Common myeloid progenitor, CD34-positive (primary cell): ENCODE data around the gene MYLK.

Source experiments
- CTCF ChIA-PET: fragments of 350-600 bp; sonication (Branson Sonifier 250); formaldehyde crosslinking; loops from one replicate; lab custom pipeline; 2021; ENCODE audit warnings: antibody characterized with exemption; lab: Charles Lee
- POLR2A ChIA-PET: fragments of 350-600 bp; sonication (Branson Sonifier 250); formaldehyde crosslinking; loops from one replicate; lab custom pipeline; 2021; ENCODE audit warnings: antibody characterized with exemption; lab: Charles Lee
- DNase-seq, 3 donors: peaks; one replicate each; pipeline versions ENCODE4 v3.0.0 to v3.0.0-alpha.2; 2013
- H3K27ac ChIP-seq, 2 experiments: 1 replicate in 1 of 2; 2 replicates in 1 of 2; pipeline ENCODE4 v1.7.0; 2013; ENCODE audit warnings: inconsistent platforms in 2 of 2, low read length in 2 of 2, mild to moderate bottlenecking in 2 of 2, low read depth in 1 of 2, moderate library complexity in 1 of 2; ENCODE audit not compliant: severe bottlenecking in 2 of 2, insufficient read depth in 1 of 2, poor library complexity in 1 of 2
- H3K27me3 ChIP-seq, 5 experiments: replicated peaks in 2 of 5; 1 replicate in 3 of 5; 2 replicates in 2 of 5; pipeline versions ENCODE4 v1.6.1 to v1.7.0; 2013; ENCODE audit warnings: low read length in 4 of 5, mild to moderate bottlenecking in 2 of 5, moderate library complexity in 2 of 5, inconsistent platforms in 1 of 5; ENCODE audit not compliant: insufficient read depth in 5 of 5, control insufficient read depth in 4 of 5
- H3K36me3 ChIP-seq, 4 experiments: 1 replicate in 2 of 4; 2 replicates in 2 of 4; pipeline versions ENCODE4 v1.6.1 to v1.7.0; 2013; ENCODE audit warnings: low read length in 3 of 4, control low read depth in 1 of 4, mild to moderate bottlenecking in 1 of 4; ENCODE audit not compliant: control insufficient read depth in 4 of 4, insufficient read depth in 4 of 4
- H3K4me1 ChIP-seq, 4 experiments: 1 replicate in 3 of 4; 2 replicates in 1 of 4; pipeline versions ENCODE4 v1.6.1 to v1.7.1; 2013; ENCODE audit warnings: low read length in 3 of 4, mild to moderate bottlenecking in 3 of 4, control low read depth in 1 of 4, inconsistent platforms in 1 of 4, moderate library complexity in 1 of 4; ENCODE audit not compliant: control insufficient read depth in 4 of 4, insufficient read depth in 4 of 4; ENCODE audit errors: control extremely low read depth in 1 of 4
- H3K4me3 ChIP-seq, 7 experiments: 1 replicate in 4 of 7; 2 replicates in 3 of 7; pipeline versions ENCODE4 v1.5.1 to v1.7.0; 2013; ENCODE audit warnings: mild to moderate bottlenecking in 7 of 7, low read length in 6 of 7, moderate library complexity in 6 of 7, inconsistent platforms in 2 of 7, low read depth in 2 of 7, control low read depth in 1 of 7; ENCODE audit not compliant: insufficient read depth in 4 of 7, control insufficient read depth in 1 of 7; ENCODE audit errors: extremely low read depth in 1 of 7
- H3K9me3 ChIP-seq, 5 experiments: 1 replicate in 4 of 5; 2 replicates in 1 of 5; pipeline versions ENCODE4 v1.6.1 to v1.7.1; 2013; ENCODE audit warnings: low read length in 4 of 5, mild to moderate bottlenecking in 2 of 5, inconsistent platforms in 1 of 5, low read depth in 1 of 5, moderate library complexity in 1 of 5; ENCODE audit not compliant: control insufficient read depth in 4 of 5, insufficient read depth in 2 of 5; ENCODE audit errors: control extremely low read depth in 1 of 5
- WGBS: methylation state at CpG from one replicate; pipeline ENCODE4 v1.1.5; 2013; ENCODE audit not compliant: insufficient coverage; 5-methylcytosine and 5-hydroxymethylcytosine counted together

The MYLK gene

DNA sequence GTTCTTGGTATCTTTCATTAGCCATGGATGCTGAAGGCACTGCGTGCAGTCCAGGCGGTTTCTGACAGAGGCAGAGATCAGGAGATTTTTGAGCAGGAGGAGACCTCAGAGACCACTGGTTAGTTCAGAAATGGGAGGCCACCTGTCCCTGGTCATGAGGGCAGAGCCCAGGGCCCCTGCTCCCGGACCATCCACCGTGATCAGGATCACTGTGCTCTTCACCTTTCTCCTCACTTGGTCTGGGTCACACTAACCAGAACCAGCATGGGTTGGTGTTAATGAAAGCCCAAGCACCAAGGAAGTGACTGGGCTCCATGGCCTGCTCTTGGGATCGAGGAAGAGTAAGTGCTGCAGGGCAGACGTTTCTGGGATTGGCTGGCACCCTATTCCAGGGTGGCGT lies 257.3 kb downstream of the MYLK start:
- POLR2A ChIA-PET = interaction anchor here (0.7 kb wide), 1 partner anchor 362 kb away, joined by 3 read pairs; no protein-coding TSS in a partner anchor
- Histone ChIP-seq H3K4me3 (no peak overlapping the region), H3K27ac (no peak overlapping the region), H3K4me1 (peaks cover 0 to under 1% (median 0%) of the 10 kb centered on the region in 4 experiments), H3K36me3 (peaks cover 0 to 14% (median 5%) of the 10 kb centered on the region in 4 experiments), H3K9me3 (no peaks in the 10 kb centered on the region), H3K27me3 (no peaks in the 10 kb centered on the region)
- no peak for DNase-seq
- CTCF ChIA-PET = interaction anchor here (0.6 to 1.0 kb wide), 2 partner anchors 16 to 687 kb away, joined by 3 to 5 read pairs; no protein-coding TSS in a partner anchor
- WGBS = 90% methylated on average over 7 of the region's 7 CpGs

DNA sequence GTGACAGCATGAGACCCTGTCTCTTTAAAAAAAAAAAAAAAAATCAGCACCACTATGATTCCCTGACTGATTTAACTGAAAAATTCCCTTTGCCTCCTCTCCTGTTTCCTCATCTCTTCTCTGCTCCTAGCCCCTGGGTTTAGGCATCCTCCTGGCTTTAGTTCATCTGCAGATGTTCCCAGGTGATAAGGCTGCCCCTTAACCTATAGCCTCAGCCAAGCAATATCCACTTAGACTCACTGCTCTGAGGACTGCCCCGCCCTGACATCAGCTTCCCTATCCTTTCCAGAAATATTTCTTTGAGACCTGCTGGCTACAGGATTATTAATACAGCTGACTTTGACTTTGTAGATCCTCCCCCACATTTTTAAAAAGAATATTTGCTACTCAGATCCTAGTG lies 259.8 kb downstream of the MYLK start:
- H3K4me1 ChIP-seq = peaks cover 0 to 6% (median 1%) of the 10 kb centered on the region in 4 experiments
- CTCF ChIA-PET = interaction anchor here (1.1 to 1.6 kb wide), 3 partner anchors 14 to 64 kb away, joined by 3 to 6 read pairs (median 4); no protein-coding TSS in a partner anchor

DNA sequence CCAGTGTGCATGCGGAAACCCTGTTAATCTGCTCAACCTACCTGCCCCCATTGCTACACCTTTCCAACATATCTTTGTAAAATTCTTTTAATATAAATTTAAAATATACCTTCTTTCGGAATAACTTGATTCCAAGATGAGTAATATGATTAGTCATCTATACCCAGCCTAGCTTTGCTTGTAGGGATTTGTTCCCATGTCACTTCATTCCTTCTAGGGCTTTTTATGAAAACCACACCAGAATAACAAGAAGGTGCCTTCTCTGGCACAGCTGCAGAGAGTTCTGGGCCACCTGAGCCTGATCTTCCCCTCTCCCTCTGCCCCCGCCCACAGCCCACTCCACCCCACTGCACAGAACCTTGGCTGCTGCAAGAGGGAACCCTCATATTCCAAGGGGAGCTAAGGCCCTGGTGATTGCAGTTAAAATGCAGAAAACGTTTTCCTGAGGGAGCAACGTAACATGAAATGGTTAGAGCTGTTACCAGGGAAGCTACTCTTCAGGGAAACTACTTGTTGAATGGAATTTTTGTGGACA lies 260.7 kb downstream of the MYLK start:
- no peak for DNase-seq
- no peaks in the 10 kb centered on the region for H3K27me3 ChIP-seq
- WGBS = 100% methylated on average over 2 of the region's 5 CpGs
- ChIA-PET CTCF (interaction anchor here (1.5 to 1.6 kb wide), 2 partner anchors 15 to 19 kb away, joined by 4 to 6 read pairs; no protein-coding TSS in a partner anchor), POLR2A (no interaction called here)
- H3K27ac ChIP-seq = no peak overlapping the region
- H3K4me1 ChIP-seq = peaks cover 1 to 15% (median 10%) of the 10 kb centered on the region in 4 experiments
- no peak overlapping the region for H3K4me3 ChIP-seq
- H3K9me3 ChIP-seq = no peaks in the 10 kb centered on the region
- H3K36me3 ChIP-seq = peaks cover 0 to 3% (median 0%) of the 10 kb centered on the region in 4 experiments

More for the DNA sequence above, 259.8 kb downstream of the MYLK start:
- DNase-seq = no peak
- POLR2A ChIA-PET = no interaction called here
- WGBS = no CpG with 5 or more reads among the region's 1 CpG
- no peaks in the 10 kb centered on the region for H3K9me3 ChIP-seq
- H3K27ac ChIP-seq = no peak overlapping the region
- H3K27me3 ChIP-seq = no peaks in the 10 kb centered on the region
- no peak overlapping the region for H3K4me3 ChIP-seq
- H3K36me3 ChIP-seq = peaks cover 0 to 4% (median 0%) of the 10 kb centered on the region in 4 experiments

DNA sequence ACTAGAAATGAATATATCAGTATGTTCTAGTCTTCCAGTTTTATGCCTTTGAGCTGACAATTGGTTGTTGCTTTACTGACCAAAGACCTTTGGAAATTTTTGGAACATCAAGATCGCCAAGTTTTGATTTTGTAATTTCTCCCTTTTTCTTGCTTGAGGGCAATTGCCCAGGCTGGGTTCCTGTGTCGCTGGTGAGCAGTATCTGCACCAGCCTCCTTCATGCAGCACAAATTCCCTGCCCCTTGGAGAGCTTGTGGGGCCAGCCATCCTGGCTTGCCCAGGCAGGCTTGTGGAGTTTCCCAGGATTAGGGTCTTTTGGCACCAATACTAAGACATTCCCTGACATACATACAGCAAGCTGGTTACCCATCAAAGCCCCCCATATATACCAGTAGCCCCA lies 261.4 kb downstream of the MYLK start:
- ChIA-PET CTCF (interaction anchor here (0.9 to 1.1 kb wide), 2 partner anchors 16 to 19 kb away, joined by 3 to 4 read pairs; no protein-coding TSS in a partner anchor), POLR2A (no interaction called here)
- Histone ChIP-seq H3K27me3 (no peaks in the 10 kb centered on the region), H3K4me1 (peaks cover 8 to 21% (median 16%) of the 10 kb centered on the region in 4 experiments), H3K27ac (no peak overlapping the region), H3K36me3 (peaks cover 0 to 3% (median 0%) of the 10 kb centered on the region in 4 experiments), H3K4me3 (no peak overlapping the region), H3K9me3 (no peaks in the 10 kb centered on the region)
- WGBS = 100% methylated on average over 2 of the region's 2 CpGs
- DNase-seq = no peak

DNA sequence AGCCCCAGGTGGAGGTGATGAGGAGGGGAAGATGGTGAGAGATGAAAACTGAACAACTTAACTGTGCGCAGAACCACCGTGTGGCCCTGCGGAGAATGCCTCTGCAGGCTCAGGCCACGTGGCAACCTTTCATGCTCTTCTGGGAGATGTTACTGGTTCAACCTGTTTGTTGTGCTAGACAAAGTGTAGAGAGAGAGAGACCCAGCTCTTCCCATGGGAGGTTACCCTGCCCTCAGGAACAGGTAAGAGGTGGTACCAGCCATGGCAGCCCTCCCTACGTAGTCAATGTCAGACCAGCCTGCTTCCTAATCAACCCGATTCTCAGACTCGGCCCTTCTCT lies 262.3 kb downstream of the MYLK start:
- no peak overlapping the region for H3K27ac ChIP-seq
- 100% methylated on average over 7 of the region's 7 CpGs for WGBS
- DNase-seq = no peak
- H3K9me3 ChIP-seq = no peaks in the 10 kb centered on the region
- no peaks in the 10 kb centered on the region for H3K27me3 ChIP-seq
- H3K4me1 ChIP-seq = peaks cover 8 to 27% (median 18%) of the 10 kb centered on the region in 4 experiments
- no peak overlapping the region for H3K4me3 ChIP-seq
- H3K36me3 ChIP-seq = peaks cover 0 to 3% (median 0%) of the 10 kb centered on the region in 4 experiments
- ChIA-PET CTCF (interaction anchor here (1.1 kb wide), 2 partner anchors 17 to 20 kb away, joined by 4 read pairs; no protein-coding TSS in a partner anchor), POLR2A (interaction anchor here (0.6 kb wide), 1 partner anchor 505 kb away, joined by 3 read pairs; no protein-coding TSS in a partner anchor)

DNA sequence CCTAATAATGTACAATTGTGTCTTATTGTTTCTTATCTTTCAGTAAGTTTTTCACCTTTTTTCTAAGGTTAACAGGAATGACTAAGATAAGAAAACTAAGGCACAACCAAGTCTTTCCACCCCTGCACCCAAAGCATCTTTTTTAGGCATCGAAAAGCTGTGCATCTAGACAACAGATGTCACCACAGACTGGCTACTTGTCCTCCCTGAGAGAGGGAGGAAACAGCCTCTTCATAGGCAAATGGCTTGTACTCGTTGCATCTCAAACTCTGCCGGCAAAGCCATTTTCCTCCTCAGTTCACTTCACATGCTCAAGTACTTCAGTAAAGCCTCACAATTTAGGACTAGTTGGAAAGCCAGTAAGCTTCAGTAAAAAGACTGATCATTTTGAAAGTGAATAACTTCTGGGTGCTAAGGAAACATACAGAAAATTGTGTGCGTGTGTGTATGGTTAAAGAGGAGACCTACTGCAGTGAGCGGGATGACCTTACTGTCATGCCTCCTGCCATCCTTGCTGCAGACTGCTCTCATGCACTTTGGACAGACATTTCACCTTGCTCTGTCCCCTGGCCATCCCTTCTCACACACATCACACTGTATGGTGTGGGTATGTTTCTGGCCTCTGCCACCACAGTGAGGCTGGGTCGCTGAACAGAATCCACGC lies 262.8 kb downstream of the MYLK start:
- CTCF ChIA-PET = interaction anchor here (0.9 to 1.4 kb wide), 4 partner anchors 9 to 35 kb away, joined by 3 to 4 read pairs (median 4); no protein-coding TSS in a partner anchor
- Histone ChIP-seq H3K4me3 (no peak overlapping the region), H3K4me1 (peaks cover 8 to 27% (median 18%) of the 10 kb centered on the region in 4 experiments), H3K27ac (no peak overlapping the region), H3K27me3 (no peaks in the 10 kb centered on the region), H3K36me3 (peaks cover 0 to 3% (median 0%) of the 10 kb centered on the region in 4 experiments), H3K9me3 (no peaks in the 10 kb centered on the region)
- POLR2A ChIA-PET = no interaction called here
- no peak for DNase-seq
- WGBS = 86% methylated on average over 3 of the region's 7 CpGs
